ENCODE measurements around the gene CD320. TPM values are rescaled to one million over a fixed set of nuclear protein-coding genes. Genes with fewer than 3 reads are reported as not detected.
A peak's percentile ranks its signal among the peaks of the same experiment; 100 is the strongest.

The CD320 gene
- total and polyA plus RNA-seq, 2 of the 8 experiments (the other 6 are each of a cell fraction or from before 2014, with no cell fraction given): 80.4 to 157 TPM

GRCh38 chr19:8355631-8356402, 47.7 kb upstream of the CD320 start:
- no peaks in the 10 kb centered on the region for H3K9me3 ChIP-seq (ENCODE audit: insufficient read depth in 2 of 2, low read depth in 1 of 2, low read length in 1 of 2)
- H3K23ac ChIP-seq (ENCODE audit: insufficient read length): no peak overlapping the region
- H3K56ac ChIP-seq (replicated peaks; ENCODE audit: insufficient read length, low read depth, low read length): no peak overlapping the region
- no peaks in the 10 kb centered on the region for H3K27me3 ChIP-seq (replicated peaks in 1 of 4; ENCODE audit: control insufficient read depth in 3 of 4, extremely low read depth in 1 of 4, insufficient read depth in 3 of 4, low read length in 3 of 4)
- H2BK5ac ChIP-seq (ENCODE audit: low read depth, low read length): no peak overlapping the region
- H4K91ac ChIP-seq (replicated peaks; ENCODE audit: insufficient read length, low read length): peak overlapping the region; percentile 80
- H3K36me3 ChIP-seq (ENCODE audit: control insufficient read depth in 2 of 4, insufficient read depth in 4 of 4, low read length in 3 of 4): no peaks in the 10 kb centered on the region
- no peak overlapping the region for H2BK15ac ChIP-seq (ENCODE audit: low read length)
- no peaks in the 10 kb centered on the region for H4K20me1 ChIP-seq (replicated peaks in 1 of 2; ENCODE audit: control insufficient read depth in 1 of 2, insufficient read depth in 2 of 2, low read length in 2 of 2)
- no peak overlapping the region for H3K18ac ChIP-seq (ENCODE audit: extremely low read depth, low read length)
- H3K14ac ChIP-seq (ENCODE audit: insufficient read length): no peak overlapping the region
- no peak for FAIRE-seq
- no peak for DNase-seq (ENCODE audit: low read depth in 1 of 2, low spot score in 2 of 2)
- H3K27ac ChIP-seq (ENCODE audit: low read depth, low read length): no peak overlapping the region
- H4K8ac ChIP-seq (ENCODE audit: extremely low read depth, insufficient read depth, low read length): no peak overlapping the region
- no peak overlapping the region for H4K5ac ChIP-seq (ENCODE audit: insufficient read length, low read depth, low read length)
- POLR2A ChIA-PET (ENCODE audit: partially characterized antibody): interaction anchor here (0.8 to 1.3 kb wide), 4 partner anchors 11 to 46 kb away, joined by 3 to 4 read pairs (median 3); partner anchors contain the start of gene RAB11B
- WGBS, 2 experiments (ENCODE audit: extremely low coverage in 1 of 2, insufficient coverage in 1 of 2, insufficient read length in 1 of 2, insufficient replicate concordance in 2 of 2, low coverage in 1 of 2, low lambda C conversion rate in 2 of 2, missing lambda C conversion rate in 1 of 2): 83% methylated on average over 6 of the region's 6 CpGs; no CpG with 5 or more reads in 1 of the 2 experiments
- no peak overlapping the region for H3K4me3 ChIP-seq (ENCODE audit: extremely low read depth in 1 of 4, insufficient read depth in 2 of 4, low read depth in 3 of 4, low read length in 4 of 4)
- H2BK20ac ChIP-seq (ENCODE audit: low read length): no peak overlapping the region
- H3K4ac ChIP-seq (replicated peaks; ENCODE audit: insufficient read length, low read depth, low read length): no peak overlapping the region
- H2BK12ac ChIP-seq (ENCODE audit: low read depth, low read length): peak overlapping the region; percentile 39; the same call in 1 of the 2 replicates
- peaks cover 0 to 4% (median 2%) of the 10 kb centered on the region in 4 experiments; a peak in 3 of 7 replicates for H3K4me1 ChIP-seq (replicated peaks in 1 of 4; ENCODE audit: control insufficient read depth in 3 of 4, insufficient read depth in 4 of 4, low read length in 3 of 4)
- CTCF ChIA-PET (ENCODE audit: partially characterized antibody): interaction anchor here (0.8 to 6.6 kb wide), 21 partner anchors 8 to 223 kb away, joined by 3 to 68 read pairs (median 10); partner anchors contain the start of genes ANGPTL4, KANK3 and MARCHF2
- H2AFZ ChIP-seq (ENCODE audit: low read length): no peak overlapping the region
- H3K79me2 ChIP-seq (ENCODE audit: control insufficient read depth in 1 of 2, insufficient read depth in 2 of 2, low read length in 2 of 2): no peaks in the 10 kb centered on the region
- H2AK5ac ChIP-seq (ENCODE audit: low read depth, low read length): no peak overlapping the region
- no peak overlapping the region for H3K9ac ChIP-seq (replicated peaks in 1 of 4; ENCODE audit: extremely low read depth in 1 of 4, low read depth in 3 of 4, low read length in 3 of 4)
- H2BK120ac ChIP-seq (replicated peaks; ENCODE audit: low read depth, low read length): no peak overlapping the region
- H3K23me2 ChIP-seq (ENCODE audit: low read depth, low read length): no peaks in the 10 kb centered on the region
- H3K79me1 ChIP-seq (ENCODE audit: low read depth, low read length): no peaks in the 10 kb centered on the region
- no peak overlapping the region for H3K4me2 ChIP-seq (ENCODE audit: insufficient read depth in 1 of 2, low read depth in 2 of 2, low read length in 2 of 2)
- TF ChIP-seq E2F6 (IDR thresholded peaks at IDR 0.05) (no peak), BCL11A (IDR thresholded peaks at IDR 0.05; ENCODE audit: low read depth in 2 of 2, low read length in 2 of 2) (no peak), CHD1 (IDR thresholded peaks at IDR 0.05; ENCODE audit: low read depth, low read length) (no peak), CREB1 (IDR thresholded peaks at IDR 0.05) (no peak), RFX5 (IDR thresholded peaks at IDR 0.05; ENCODE audit: borderline replicate concordance, low read depth, low read length) (no peak), RNF2 (IDR thresholded peaks at IDR 0.05; ENCODE audit: borderline replicate concordance, low read depth, low read length, missing control alignments, poor library complexity, severe bottlenecking) (no peak), BRCA1 (IDR thresholded peaks at IDR 0.05; ENCODE audit: low read depth, low read length) (no peak), ASH2L (IDR thresholded peaks at IDR 0.05; ENCODE audit: low read length) (no peak), HDAC2 (IDR thresholded peaks at IDR 0.05; ENCODE audit: borderline replicate concordance in 1 of 2, low read depth in 2 of 2, low read length in 2 of 2) (no peak), EGR1 (IDR thresholded peaks at IDR 0.05; ENCODE audit: borderline replicate concordance, low read depth, low read length) (no peak), SRF (IDR thresholded peaks at IDR 0.05; ENCODE audit: low read depth, low read length) (no peak)

All from H1 (cell line).